IMR-90 (cell line): ENCODE data around the gene GAPVD1. TPM values are rescaled to one million over a fixed set of nuclear protein-coding genes. Genes with fewer than 3 reads are reported as not detected.

ENCODE experiments used
- ATAC-seq: fragments of 200-7000 bp; cut with Tn5 transposase; 2 replicates; pipeline ENCODE4 v1.9.1; 2020; ENCODE audit warnings: low read depth, mild to moderate bottlenecking, moderate library complexity
- BruUV-seq: library from RNA; stranded (reverse); fragments of 400-500 nt; replicated peaks from 2 replicates; lab custom pipeline; 2021; lab: Mats Ljungman, UMichigan
- CTCF ChIA-PET: fragments of 300-600 bp; formaldehyde crosslinking; extraction: SDS; loops from one replicate; lab custom pipeline; 2021; ENCODE audit warnings: antibody characterized with exemption; lab: Yijun Ruan, JAX
- POLR2A ChIA-PET: fragments of 300-600 bp; sonication (Branson Sonifier 250); formaldehyde crosslinking; loops from one replicate; lab custom pipeline; 2022; ENCODE audit warnings: antibody characterized with exemption; ENCODE audit not compliant: unreplicated experiment; lab: Charles Lee
- DNase-seq: peaks from one replicate; pipeline ENCODE4 v3.0.0; 2013
- H2AFZ ChIP-seq: replicated peaks from 2 replicates; pipeline ENCODE3; 2013; ENCODE audit warnings: low read length, mild to moderate bottlenecking; ENCODE audit not compliant: poor library complexity
- H2AK5ac ChIP-seq: 2 replicates; pipeline ENCODE4 v1.6.1; 2013; ENCODE audit warnings: low read depth, low read length, inconsistent platforms
- H2AK9ac ChIP-seq: replicated peaks from 2 replicates; pipeline ENCODE3; 2013; ENCODE audit warnings: mild to moderate bottlenecking, low read depth, low read length, moderate library complexity; ENCODE audit not compliant: poor library complexity
- H2BK120ac ChIP-seq: 2 replicates; pipeline ENCODE4 v1.6.1; 2013; ENCODE audit warnings: low read depth, low read length, inconsistent platforms
- H2BK15ac ChIP-seq: 3 replicates; pipeline ENCODE4 v1.6.1; 2013; ENCODE audit warnings: low read depth, low read length, inconsistent platforms
- H2BK20ac ChIP-seq: 2 replicates; pipeline ENCODE4 v1.6.1; 2013; ENCODE audit warnings: low read depth, mild to moderate bottlenecking, inconsistent platforms, low read length, moderate library complexity
- H2BK5ac ChIP-seq: 2 replicates; pipeline ENCODE4 v1.6.1; 2013; ENCODE audit warnings: mild to moderate bottlenecking, low read depth, low read length, inconsistent platforms; ENCODE audit not compliant: poor library complexity, severe bottlenecking
- H3K14ac ChIP-seq: replicated peaks from 2 replicates; pipeline ENCODE4 v1.6.1; 2013; ENCODE audit warnings: low read depth, low read length, inconsistent platforms
- H3K18ac ChIP-seq: 2 replicates; pipeline ENCODE4 v1.6.1; 2013; ENCODE audit warnings: low read depth, low read length, control low read depth
- H3K23ac ChIP-seq: 2 replicates; pipeline ENCODE4 v1.6.1; 2013; ENCODE audit warnings: low read depth, low read length, inconsistent platforms
- H3K27ac ChIP-seq: 2 replicates; pipeline ENCODE4 v1.5.1; 2013; ENCODE audit warnings: mild to moderate bottlenecking, control low read depth, low read length; ENCODE audit not compliant: insufficient read depth
- H3K27me3 ChIP-seq: 2 replicates; pipeline ENCODE4 v1.6.1; 2013; ENCODE audit warnings: low read length; ENCODE audit not compliant: control insufficient read depth, insufficient read depth
- H3K36me3 ChIP-seq: 2 replicates; pipeline ENCODE4 v1.6.1; 2013; ENCODE audit warnings: low read length, mixed read lengths; ENCODE audit not compliant: control insufficient read depth, insufficient read depth
- H3K4ac ChIP-seq: 2 replicates; pipeline ENCODE4 v1.6.1; 2013; ENCODE audit warnings: low read depth, low read length, inconsistent platforms
- H3K4me1 ChIP-seq: 2 replicates; pipeline ENCODE4 v1.6.1; 2013; ENCODE audit warnings: low read length, mixed read lengths; ENCODE audit not compliant: control insufficient read depth, insufficient read depth
- H3K4me2 ChIP-seq: 2 replicates; pipeline ENCODE4 v1.6.1; 2013; ENCODE audit warnings: low read depth, mild to moderate bottlenecking, control low read depth, low read length, moderate library complexity
- H3K4me3 ChIP-seq: 2 replicates; pipeline ENCODE4 v1.5.1; 2013; ENCODE audit warnings: low read depth, mild to moderate bottlenecking, control low read depth, low read length, moderate library complexity; ENCODE audit not compliant: insufficient read depth
- H3K56ac ChIP-seq: 2 replicates; pipeline ENCODE4 v1.6.1; 2013; ENCODE audit warnings: low read length, inconsistent platforms; ENCODE audit not compliant: insufficient read depth; ENCODE audit errors: extremely low read depth
- H3K79me1 ChIP-seq, 2 experiments: 2 replicates each; pipeline ENCODE4 v1.6.1; 2013; ENCODE audit warnings: low read length in 2 of 2, inconsistent platforms in 1 of 2, low read depth in 1 of 2
- H3K9ac ChIP-seq: 2 replicates; pipeline ENCODE4 v1.6.1; 2013; ENCODE audit warnings: low read depth, low read length, control low read depth
- H3K9me1 ChIP-seq: 2 replicates; pipeline ENCODE4 v1.6.1; 2013; ENCODE audit warnings: low read length, inconsistent platforms; ENCODE audit not compliant: insufficient read depth
- H3K9me3 ChIP-seq: 2 replicates; pipeline ENCODE4 v1.6.1; 2013; ENCODE audit warnings: low read length; ENCODE audit not compliant: control insufficient read depth, insufficient read depth
- H4K20me1 ChIP-seq: 2 replicates; pipeline ENCODE4 v1.6.1; 2013; ENCODE audit warnings: low read length, inconsistent platforms; ENCODE audit not compliant: insufficient read depth
- H4K5ac ChIP-seq: 2 replicates; pipeline ENCODE4 v1.6.1; 2013; ENCODE audit warnings: mild to moderate bottlenecking, low read depth, low read length, control low read depth
- H4K8ac ChIP-seq, 2 experiments: 2 replicates each; pipeline ENCODE4 v1.6.1; 2013; ENCODE audit warnings: low read depth in 2 of 2, low read length in 2 of 2, control low read depth in 1 of 2, inconsistent platforms in 1 of 2
- H4K91ac ChIP-seq: 2 replicates; pipeline ENCODE4 v1.6.1; 2013; ENCODE audit warnings: low read depth, low read length, inconsistent platforms; ENCODE audit not compliant: insufficient read depth
- CHD1 ChIP-seq: IDR thresholded peaks from 2 replicates; pipeline ENCODE4 v1.6.1; 2012; ENCODE audit warnings: low read depth, low read length, improper control_type of control experiment
- CTCF ChIP-seq: conservative IDR thresholded peaks from 2 replicates; pipeline ENCODE4 v1.5.1; 2012; ENCODE audit warnings: mild to moderate bottlenecking, low read depth, low read length, improper control_type of control experiment
- ELK1 ChIP-seq: fragments of 150-350 bp; IDR thresholded peaks from 2 replicates; pipeline ENCODE4 v1.6.1; 2016; ENCODE audit warnings: low read depth, mild to moderate bottlenecking, low read length, moderate library complexity, borderline replicate concordance
- FOS ChIP-seq: fragments of 150-350 bp; IDR thresholded peaks from 2 replicates; pipeline ENCODE4 v1.6.1; 2016; ENCODE audit warnings: low read depth, low read length
- MXI1 ChIP-seq: IDR thresholded peaks from 2 replicates; pipeline ENCODE4 v1.6.1; 2012; ENCODE audit warnings: low read depth, mild to moderate bottlenecking, low read length, moderate library complexity, borderline replicate concordance
- SMC3 ChIP-seq: fragments of 150-350 bp; IDR thresholded peaks from 2 replicates; pipeline ENCODE4 v1.6.1; 2016; ENCODE audit warnings: low read depth, mild to moderate bottlenecking, antibody characterized with exemption, low read length, moderate library complexity
- WGBS, 2 experiments: methylation state at CpG; one replicate each; pipeline versions ENCODE4 v1.1.5 to v1.1.7; 2013; ENCODE audit warnings: missing lambda C conversion rate in 2 of 2; ENCODE audit not compliant: insufficient read length in 1 of 2; ENCODE audit errors: extremely low coverage in 2 of 2; 5-methylcytosine and 5-hydroxymethylcytosine counted together
- dilution Hi-C: fragments of 300-500 bp; cut with HindIII; formaldehyde crosslinking; loops from one replicate; pipeline ENCODE4 v1.14.3; 2018; ENCODE audit warnings: low sequenced_read_pairs; ENCODE audit not compliant: unreplicated experiment
- in situ Hi-C: fragments of 300-500 bp; cut with MboI; formaldehyde crosslinking; loops from 3 replicates; pipeline ENCODE4 v1.14.3; 2019; ENCODE audit warnings: low sequenced_read_pairs, inconsistent platforms, mixed read lengths
- intact Hi-C: fragments of 100-400 bp; cut with micrococcal nuclease; formaldehyde crosslinking; loops from 2 replicates; pipeline ENCODE4 v1.10.0; 2022
- polyA plus RNA-seq, 3 experiments: library from polyadenylated mRNA; depleted of rRNA; stranded (reverse); fragments of >200 nt; gene quantifications; 2 replicates each; pipeline ENCODE4 v1.2.3, GENCODE V29; 2012; ENCODE audit warnings: low replicate concordance in 1 of 3
- total RNA-seq: library from RNA; depleted of rRNA; stranded (reverse); fragments of >200 nt; gene quantifications from 2 replicates; pipeline ENCODE4 v1.2.3, GENCODE V29; 2012

The GAPVD1 gene
- total and polyA plus RNA-seq, 2 of the 4 experiments (the other 2 are of a cell fraction) = 13.8 to 50.9 TPM

GRCh38 chr9:125411171-125411756 is 149.6 kb downstream of the GAPVD1 start:
- Histone ChIP-seq H4K8ac (no peak overlapping the region), H3K18ac (no peak overlapping the region), H3K27ac (no peak overlapping the region), H2AFZ (no peak overlapping the region), H3K27me3 (no peaks in the 10 kb centered on the region), H2AK9ac (no peak overlapping the region), H3K36me3 (no peaks in the 10 kb centered on the region), H3K9me1 (peaks cover 10% of the 10 kb centered on the region), H2AK5ac (no peak overlapping the region), H2BK120ac (no peak overlapping the region), H2BK15ac (no peak overlapping the region), H3K9ac (no peak overlapping the region), H3K9me3 (peaks cover 2% of the 10 kb centered on the region; the same call in 1 of the 2 replicates), H3K4me3 (no peak overlapping the region), H2BK20ac (no peak overlapping the region), H3K56ac (no peak overlapping the region), H4K5ac (no peak overlapping the region), H3K14ac (no peak overlapping the region), H3K79me1 (peaks cover 0 to 6% of the 10 kb centered on the region in 2 experiments; a peak in 1 of 4 replicates), H3K4me1 (peaks cover 3% of the 10 kb centered on the region; the same call in 1 of the 2 replicates), H4K20me1 (no peaks in the 10 kb centered on the region), H2BK5ac (no peak overlapping the region), H3K4ac (no peak overlapping the region), H3K23ac (no peak overlapping the region), H4K91ac (no peak overlapping the region), H3K4me2 (no peak overlapping the region)
- ChIA-PET POLR2A (no interaction called here), CTCF (no interaction called here)
- in situ Hi-C loops = loop anchor here (25.0 kb wide), 1 partner anchor 1076 kb away; no protein-coding TSS in a partner anchor
- BruUV-seq = no TSS peak
- TF ChIP-seq ELK1 (no peak), SMC3 (no peak), CHD1 (no peak), CTCF (no peak), FOS (no peak), MXI1 (no peak)
- WGBS, 2 experiments = 93% methylated on average over 3 of the region's 14 CpGs; no CpG with 5 or more reads in 1 of the 2 experiments
- intact Hi-C loops = loop anchor here (2.0 kb wide), 1 partner anchor 336 kb away; the partner anchor contains the start of gene PBX3
- dilution Hi-C loops = no loop called here
- DNase-seq = no peak
- ATAC-seq = no peak
